ENCODE results near the gene ZNF19. TPM values are rescaled to one million over a fixed set of nuclear protein-coding genes. Genes with fewer than 3 reads are reported as not detected.
A peak's percentile ranks its signal among the peaks of the same experiment; 100 is the strongest.

Gene ZNF19
- total and polyA plus RNA-seq, 2 of the 8 experiments (the other 6 are each of a cell fraction or from before 2014, with no cell fraction given): 1.5 to 3.5 TPM

GRCh38 chr16:71442051-71442440, 47.1 kb downstream of the ZNF19 start, which contains the start of gene TLE7:
Gene TLE7, minus strand, starts transcription at chr16:71442054. Its CDS starts 8,730 bp downstream, at chr16:71433324.
- Histone ChIP-seq H3K56ac (replicated peaks; ENCODE audit: insufficient read length, low read depth, low read length) (no peak within 1 kb of the TSS), H3K23me2 (ENCODE audit: low read depth, low read length) (peaks cover 3% of the 10 kb centered on the region; the same call in 1 of the 2 replicates), H2AFZ (ENCODE audit: low read length) (peak within 1 kb of the TSS; percentile 80; the same call in 1 of the 2 replicates), H2AK5ac (ENCODE audit: low read depth, low read length) (no peak within 1 kb of the TSS), H3K27me3 (replicated peaks in 1 of 4; ENCODE audit: control insufficient read depth in 3 of 4, extremely low read depth in 1 of 4, insufficient read depth in 3 of 4, low read length in 3 of 4) (no peaks in the 10 kb centered on the region), H3K14ac (ENCODE audit: insufficient read length) (no peak within 1 kb of the TSS), H3K4me1 (replicated peaks in 1 of 4; ENCODE audit: control insufficient read depth in 3 of 4, insufficient read depth in 4 of 4, low read length in 3 of 4) (no peaks in the 10 kb centered on the region; a peak in 1 of 7 replicates), H4K5ac (ENCODE audit: insufficient read length, low read depth, low read length) (no peak within 1 kb of the TSS), H2BK5ac (ENCODE audit: low read depth, low read length) (no peak within 1 kb of the TSS), H2BK15ac (ENCODE audit: low read length) (no peak within 1 kb of the TSS), H2BK20ac (ENCODE audit: low read length) (0 out of 2 replicates have a peak within 1 kb of the TSS, but pooled peaks have one; percentile 41), H4K20me1 (replicated peaks in 1 of 2; ENCODE audit: control insufficient read depth in 1 of 2, insufficient read depth in 2 of 2, low read length in 2 of 2) (no peaks in the 10 kb centered on the region), H3K79me2 (ENCODE audit: control insufficient read depth in 1 of 2, insufficient read depth in 2 of 2, low read length in 2 of 2) (no peaks in the 10 kb centered on the region), H3K4ac (replicated peaks; ENCODE audit: insufficient read length, low read depth, low read length) (no peak within 1 kb of the TSS), H3K23ac (ENCODE audit: insufficient read length) (no peak within 1 kb of the TSS), H3K9me3 (ENCODE audit: insufficient read depth in 2 of 2, low read depth in 1 of 2, low read length in 1 of 2) (peaks cover 14 to 16% of the 10 kb centered on the region in 2 experiments), H3K18ac (ENCODE audit: extremely low read depth, low read length) (no peak within 1 kb of the TSS), H3K9ac (replicated peaks in 1 of 4; ENCODE audit: extremely low read depth in 1 of 4, low read depth in 3 of 4, low read length in 3 of 4) (no peak within 1 kb of the TSS), H4K91ac (replicated peaks; ENCODE audit: insufficient read length, low read length) (no peak within 1 kb of the TSS), H2BK12ac (ENCODE audit: low read depth, low read length) (peak within 1 kb of the TSS; percentile 60; the same call in 1 of the 2 replicates), H2BK120ac (replicated peaks; ENCODE audit: low read depth, low read length) (no peak within 1 kb of the TSS), H3K4me3 (ENCODE audit: extremely low read depth in 1 of 4, insufficient read depth in 2 of 4, low read depth in 3 of 4, low read length in 4 of 4) (no peak within 1 kb of the TSS), H3K36me3 (ENCODE audit: control insufficient read depth in 2 of 4, insufficient read depth in 4 of 4, low read length in 3 of 4) (0 out of 8 replicates have a peak, but pooled peaks cover 0 to 3% (median 0%) of the 10 kb centered on the region in 4 experiments), H3K27ac (ENCODE audit: low read depth, low read length) (no peak within 1 kb of the TSS), H3K4me2 (ENCODE audit: insufficient read depth in 1 of 2, low read depth in 2 of 2, low read length in 2 of 2) (peak within 1 kb of the TSS in 1 of 2 experiments; percentile 32; a peak in 1 of 4 replicates), H4K8ac (ENCODE audit: extremely low read depth, insufficient read depth, low read length) (peak within 1 kb of the TSS; percentile 91; the same call in 1 of the 2 replicates), H3K79me1 (ENCODE audit: low read depth, low read length) (no peaks in the 10 kb centered on the region)
- DNase-seq (ENCODE audit: low read depth in 1 of 2, low spot score in 2 of 2) (no peak), FAIRE-seq (no peak)
- 91% methylated on average over 6 of the region's 13 CpGs; no CpG with 5 or more reads in 1 of the 2 experiments for WGBS, 2 experiments (ENCODE audit: extremely low coverage in 1 of 2, insufficient coverage in 1 of 2, insufficient read length in 1 of 2, insufficient replicate concordance in 2 of 2, low coverage in 1 of 2, low lambda C conversion rate in 2 of 2, missing lambda C conversion rate in 1 of 2)
- CTCF ChIA-PET (ENCODE audit: partially characterized antibody): interaction anchor here (0.7 to 1.4 kb wide), 9 partner anchors 9 to 664 kb away, joined by 3 to 5 read pairs (median 4); no protein-coding TSS in a partner anchor
- POLR2A ChIA-PET (ENCODE audit: partially characterized antibody): no interaction called here
- no peak for TF ChIP-seq CHD1 (IDR thresholded peaks at IDR 0.05; ENCODE audit: low read depth, low read length)
- TF ChIP-seq NANOG (IDR thresholded peaks at IDR 0.05; ENCODE audit: insufficient read depth, low read depth, low read length, poor library complexity, severe bottlenecking): no peak
- no peak for TF ChIP-seq SAP30 (IDR thresholded peaks at IDR 0.05; ENCODE audit: insufficient read depth, insufficient replicate concordance, low read length)
- no peak for TF ChIP-seq CBX5 (IDR thresholded peaks at IDR 0.05; ENCODE audit: low read depth, low read length)

Measured in H1 (cell line).